Uterus (tissue), 2 donors: ENCODE data around the gene NOTCH1.

Experiments used
- POLR2A ChIP-seq, 2 donors: fragments of 450-650 bp; IDR thresholded peaks; one replicate each; pipeline ENCODE4 v1.6.1; 2016; ENCODE audit warnings: antibody characterized with exemption in 2 of 2, mild to moderate bottlenecking in 1 of 2, moderate library complexity in 1 of 2
- TF ChIP-seq, protein P1 (sequence below), 4 experiments: fragments of 200-600 bp in 2 of 4; fragments of 450-650 bp in 2 of 4; sonication (generic) in 2 of 4; IDR thresholded peaks; one replicate each; pipeline ENCODE4 v1.5.1; 2016 to 2019; ENCODE audit warnings: antibody characterized with exemption in 4 of 4, mild to moderate bottlenecking in 2 of 4, moderate library complexity in 1 of 4

DNA sequence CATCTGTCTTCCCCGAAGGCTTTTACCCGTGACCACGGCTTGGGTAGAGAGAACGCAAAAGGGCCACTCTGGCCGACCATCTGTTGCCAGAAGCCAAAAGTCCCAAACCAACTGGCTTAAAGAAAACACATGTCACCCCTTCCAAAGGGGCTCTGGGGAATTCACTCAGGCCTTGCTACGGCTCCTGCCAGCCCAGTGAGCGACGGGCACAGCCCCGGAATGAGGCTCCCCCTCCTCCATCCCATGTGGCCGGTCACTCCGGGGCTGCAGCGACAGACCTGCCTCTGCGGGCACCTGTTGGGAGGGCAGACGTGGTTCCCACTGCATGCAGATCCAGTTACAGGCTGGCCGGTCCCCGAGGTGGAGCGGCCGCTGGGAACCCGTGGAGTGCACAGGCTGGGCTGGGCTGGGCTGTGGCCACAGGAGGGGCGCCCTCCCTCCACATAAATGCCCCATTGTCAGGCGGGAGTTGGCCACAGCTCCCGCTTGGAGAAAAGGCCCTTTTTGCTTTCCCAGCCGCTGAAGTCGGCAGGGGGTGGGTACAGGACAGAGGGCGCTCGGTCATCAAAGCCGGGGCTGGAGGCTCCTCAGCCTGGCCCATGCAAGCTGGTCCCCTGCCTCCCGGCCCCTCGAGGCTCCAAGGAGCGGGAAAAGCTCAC is 19.9 kb downstream of the NOTCH1 start:
- TF ChIP-seq, protein P1, sequence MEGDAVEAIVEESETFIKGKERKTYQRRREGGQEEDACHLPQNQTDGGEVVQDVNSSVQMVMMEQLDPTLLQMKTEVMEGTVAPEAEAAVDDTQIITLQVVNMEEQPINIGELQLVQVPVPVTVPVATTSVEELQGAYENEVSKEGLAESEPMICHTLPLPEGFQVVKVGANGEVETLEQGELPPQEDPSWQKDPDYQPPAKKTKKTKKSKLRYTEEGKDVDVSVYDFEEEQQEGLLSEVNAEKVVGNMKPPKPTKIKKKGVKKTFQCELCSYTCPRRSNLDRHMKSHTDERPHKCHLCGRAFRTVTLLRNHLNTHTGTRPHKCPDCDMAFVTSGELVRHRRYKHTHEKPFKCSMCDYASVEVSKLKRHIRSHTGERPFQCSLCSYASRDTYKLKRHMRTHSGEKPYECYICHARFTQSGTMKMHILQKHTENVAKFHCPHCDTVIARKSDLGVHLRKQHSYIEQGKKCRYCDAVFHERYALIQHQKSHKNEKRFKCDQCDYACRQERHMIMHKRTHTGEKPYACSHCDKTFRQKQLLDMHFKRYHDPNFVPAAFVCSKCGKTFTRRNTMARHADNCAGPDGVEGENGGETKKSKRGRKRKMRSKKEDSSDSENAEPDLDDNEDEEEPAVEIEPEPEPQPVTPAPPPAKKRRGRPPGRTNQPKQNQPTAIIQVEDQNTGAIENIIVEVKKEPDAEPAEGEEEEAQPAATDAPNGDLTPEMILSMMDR (IDR thresholded peaks at IDR 0.05) = no peak
- no peak for TF ChIP-seq POLR2A (IDR thresholded peaks at IDR 0.05)
